ENCODE measurements around the gene ZBTB22. TPM values are rescaled to one million over a fixed set of nuclear protein-coding genes. Genes with fewer than 3 reads are reported as not detected.
"Not testable (repeated sequence)": the region's sequence is repeated elsewhere in the genome, so short reads cannot be mapped to it uniquely, and the experiment has no call there.

Gene ZBTB22
- total RNA-seq, 2 donors from 2014 or later = 25.1 to 27.5 TPM

GRCh38 chr6:33359331-33359730, 41.8 kb upstream of the ZBTB22 start:
- Histone ChIP-seq H3K9me3 (no peaks in the 10 kb centered on the region), H3K36me3 (no peaks in the 10 kb centered on the region), H3K4me3 (no peak overlapping the region), H3K27ac (no peak overlapping the region), H3K4me1 (replicated peaks) (no peaks in the 10 kb centered on the region), H3K27me3 (replicated peaks; ENCODE audit: insufficient read depth) (no peaks in the 10 kb centered on the region)
- TF ChIP-seq POLR2AphosphoS5 (IDR thresholded peaks at IDR 0.05) (no peak), POLR2A (IDR thresholded peaks at IDR 0.05) (no peak), CTCF (IDR thresholded peaks at IDR 0.05) (no peak)
- intact Hi-C loops (cut with DNase I) = no loop called here
- no peak for DNase-seq (ENCODE audit: low spot score)

- not testable (repeated sequence) for H3K9me3 ChIP-seq
Observed at GRCh38 chr6:33357160-33357871, 39.8 kb upstream of the ZBTB22 start.

GRCh38 chr6:33356295-33356694, 38.8 kb upstream of the ZBTB22 start:
- 80% methylated on average over 3 of the region's 3 CpGs for WGBS
- TF ChIP-seq POLR2AphosphoS5 (IDR thresholded peaks at IDR 0.05) = no peak
- no peak for TF ChIP-seq CTCF (IDR thresholded peaks at IDR 0.05)
- TF ChIP-seq POLR2A (IDR thresholded peaks at IDR 0.05) = no peak
- DNase-seq (ENCODE audit: low spot score) = no peak
- no peaks in the 10 kb centered on the region for H3K4me1 ChIP-seq (replicated peaks)
- no peaks in the 10 kb centered on the region for H3K27me3 ChIP-seq (replicated peaks; ENCODE audit: insufficient read depth)
- intact Hi-C loops (cut with DNase I) = no loop called here
- H3K9me3 ChIP-seq = no peaks in the 10 kb centered on the region
- H3K27ac ChIP-seq = peak overlapping the region in 1 of 2 donors; percentile 21
- no peak overlapping the region for H3K4me3 ChIP-seq
- no peaks in the 10 kb centered on the region for H3K36me3 ChIP-seq

More at GRCh38 chr6:33357160-33357871, 39.8 kb upstream of the ZBTB22 start:
- intact Hi-C loops (cut with DNase I); H3K4me1 ChIP-seq (replicated peaks); DNase-seq (ENCODE audit: low spot score); H3K36me3 ChIP-seq; H3K4me3 ChIP-seq; H3K27me3 ChIP-seq (replicated peaks; ENCODE audit: insufficient read depth): not testable (repeated sequence)
- WGBS = 65% methylated on average over 13 of the region's 13 CpGs
- peak; percentile 27 for TF ChIP-seq POLR2AphosphoS5 (IDR thresholded peaks at IDR 0.05)
- peak overlapping the region in 1 of 2 donors; percentile 21 for H3K27ac ChIP-seq

- intact Hi-C loops (cut with DNase I); H3K4me1 ChIP-seq (replicated peaks); H3K36me3 ChIP-seq; H3K4me3 ChIP-seq; H3K27me3 ChIP-seq (replicated peaks; ENCODE audit: insufficient read depth); H3K9me3 ChIP-seq; DNase-seq (ENCODE audit: low spot score): not testable (repeated sequence)
- peak overlapping the region in 1 of 2 donors; percentile 21 for H3K27ac ChIP-seq
- 80% methylated on average over 6 of the region's 6 CpGs for WGBS
Observed at GRCh38 chr6:33355860-33356259, 38.3 kb upstream of the ZBTB22 start.

GRCh38 chr6:33347816-33348215, 30.3 kb upstream of the ZBTB22 start:
- Histone ChIP-seq H3K4me3 (no peak overlapping the region), H3K9me3 (no peaks in the 10 kb centered on the region), H3K27ac (no peak overlapping the region), H3K36me3 (no peaks in the 10 kb centered on the region), H3K4me1 (replicated peaks) (no peaks in the 10 kb centered on the region), H3K27me3 (replicated peaks; ENCODE audit: insufficient read depth) (no peaks in the 10 kb centered on the region)
- DNase-seq (ENCODE audit: low spot score) = no peak
- TF ChIP-seq POLR2A (IDR thresholded peaks at IDR 0.05) = no peak
- WGBS = 97% methylated on average over 5 of the region's 5 CpGs
- intact Hi-C loops (cut with DNase I) = no loop called here

- H3K4me1 ChIP-seq (replicated peaks); H3K27me3 ChIP-seq (replicated peaks; ENCODE audit: insufficient read depth); DNase-seq (ENCODE audit: low spot score); H3K4me3 ChIP-seq; H3K27ac ChIP-seq; intact Hi-C loops (cut with DNase I); H3K9me3 ChIP-seq; H3K36me3 ChIP-seq: not testable (repeated sequence)
- WGBS = 88% methylated on average over 5 of the region's 5 CpGs
Observed at GRCh38 chr6:33346972-33347371, 29.4 kb upstream of the ZBTB22 start.

Data from prostate gland (tissue), 2 donors.